ENCODE measurements around the gene LPP.

LPP gene

GRCh38 chr3:188470508-188471130, 316.7 kb downstream of the LPP start:
- no peak for DNase-seq (ENCODE audit: low read depth)
- H3K4me3 ChIP-seq (ENCODE audit: low read depth, low read length): no peak overlapping the region

GRCh38 chr3:188471723-188472122, 317.8 kb downstream of the LPP start:
- no peak for DNase-seq (ENCODE audit: low read depth)
- no peak overlapping the region for H3K4me3 ChIP-seq (ENCODE audit: low read depth, low read length)

GRCh38 chr3:188472336-188472735, 318.4 kb downstream of the LPP start:
- H3K4me3 ChIP-seq (ENCODE audit: low read depth, low read length): no peak overlapping the region
- DNase-seq (ENCODE audit: low read depth): peak; percentile 14

DNA sequence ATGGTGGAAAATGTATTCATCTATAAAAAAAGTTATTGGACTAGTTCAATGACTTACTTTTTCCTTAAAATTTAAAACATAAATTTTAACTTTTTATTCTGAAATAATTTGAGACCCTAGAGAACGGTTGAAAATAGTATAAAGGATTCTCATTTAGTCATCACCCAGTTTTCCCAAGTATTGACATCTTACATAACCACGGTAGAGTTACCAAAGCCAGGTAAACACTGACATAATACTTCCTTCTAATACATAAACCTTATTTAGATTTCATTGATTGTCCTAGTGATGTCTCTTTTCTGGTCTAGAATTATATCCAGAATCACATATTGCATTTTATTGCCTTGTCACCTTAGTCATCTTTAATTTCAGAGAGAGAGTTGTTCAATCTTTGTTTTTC, 319.1 kb downstream of the LPP start:
- DNase-seq (ENCODE audit: low read depth): no peak
- H3K4me3 ChIP-seq (ENCODE audit: low read depth, low read length): no peak overlapping the region

DNA sequence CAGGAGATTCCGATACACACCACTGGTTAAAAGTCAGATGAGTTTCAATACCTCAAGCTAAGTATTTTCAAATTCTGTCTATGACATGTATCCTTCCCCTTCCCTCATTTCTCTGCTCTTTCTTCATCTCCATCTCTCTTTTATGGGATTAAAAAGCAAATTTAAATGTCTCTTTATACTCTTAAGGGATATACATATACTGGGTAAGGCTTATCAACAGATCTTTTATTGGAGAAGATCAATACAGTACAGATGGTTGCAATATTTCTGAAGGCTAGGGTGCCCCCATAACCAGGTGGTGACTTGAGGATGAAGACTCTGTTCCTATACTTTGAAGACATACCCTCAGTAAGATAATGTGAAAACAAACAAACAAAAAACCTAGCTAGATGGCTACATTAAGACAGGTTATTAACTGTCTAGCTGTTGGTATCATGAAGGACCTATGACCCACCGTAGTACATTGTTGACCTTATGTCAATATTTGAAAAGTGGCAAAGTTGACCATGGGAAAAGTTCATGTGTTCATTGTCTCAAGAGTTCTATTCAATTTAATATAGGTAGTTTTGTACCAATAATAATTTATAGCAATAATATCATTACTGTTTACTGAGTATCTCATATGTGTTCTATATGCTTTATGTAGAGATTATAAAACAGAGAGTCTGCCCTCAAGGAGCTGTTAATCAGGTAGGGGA, 319.8 kb downstream of the LPP start:
- no peak overlapping the region for H3K4me3 ChIP-seq (ENCODE audit: low read depth, low read length)
- DNase-seq (ENCODE audit: low read depth): no peak

GRCh38 chr3:188476935-188477334, 323.0 kb downstream of the LPP start:
- no peak for DNase-seq (ENCODE audit: low read depth)
- H3K4me3 ChIP-seq (ENCODE audit: low read depth, low read length): no peak overlapping the region

DNA sequence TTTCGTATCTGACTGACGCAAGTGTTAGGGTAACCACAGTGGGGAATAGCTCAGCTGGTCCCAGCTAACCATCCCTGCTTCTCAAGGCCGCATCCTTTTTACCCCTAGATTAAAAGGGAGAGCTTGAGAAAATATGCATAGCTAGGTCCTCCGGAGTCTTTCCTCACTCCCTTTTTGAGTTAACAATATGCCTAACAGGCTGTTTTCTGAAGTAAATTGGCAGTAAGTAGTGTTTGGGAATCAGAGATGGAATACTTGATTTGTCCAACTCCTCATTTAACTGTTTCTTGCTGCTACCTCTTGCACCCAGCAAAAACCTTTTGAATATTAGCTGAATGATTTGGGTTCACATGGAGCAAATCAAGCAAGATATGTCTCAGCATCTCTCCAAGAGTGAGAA, 326.1 kb downstream of the LPP start:
- no peak overlapping the region for H3K4me3 ChIP-seq (ENCODE audit: low read depth, low read length)
- no peak for DNase-seq (ENCODE audit: low read depth)

DNA sequence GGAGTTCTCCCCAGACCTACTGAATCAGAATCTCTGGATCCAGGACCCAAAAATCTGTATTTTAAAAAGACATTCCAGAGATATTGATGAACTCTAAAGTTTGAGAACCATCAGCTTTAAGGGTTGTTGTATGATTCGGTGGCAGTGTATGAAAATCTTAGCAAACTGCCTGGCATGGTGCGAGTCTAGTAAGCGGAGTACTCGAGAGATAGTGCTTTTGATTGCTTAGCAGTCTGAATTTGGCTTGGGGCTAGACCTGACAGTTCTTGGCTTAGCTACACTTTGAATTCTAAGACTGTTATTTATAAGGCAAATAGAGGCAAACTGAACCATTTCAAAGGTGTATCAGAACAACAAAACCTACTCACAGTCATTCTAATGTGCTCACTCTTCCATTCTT, 329.0 kb downstream of the LPP start:
- DNase-seq (ENCODE audit: low read depth): no peak
- H3K4me3 ChIP-seq (ENCODE audit: low read depth, low read length): no peak overlapping the region

GRCh38 chr3:188486126-188486525, 332.2 kb downstream of the LPP start:
- peak; percentile 52 for DNase-seq (ENCODE audit: low read depth)
- no peak overlapping the region for H3K4me3 ChIP-seq (ENCODE audit: low read depth, low read length)

DNA sequence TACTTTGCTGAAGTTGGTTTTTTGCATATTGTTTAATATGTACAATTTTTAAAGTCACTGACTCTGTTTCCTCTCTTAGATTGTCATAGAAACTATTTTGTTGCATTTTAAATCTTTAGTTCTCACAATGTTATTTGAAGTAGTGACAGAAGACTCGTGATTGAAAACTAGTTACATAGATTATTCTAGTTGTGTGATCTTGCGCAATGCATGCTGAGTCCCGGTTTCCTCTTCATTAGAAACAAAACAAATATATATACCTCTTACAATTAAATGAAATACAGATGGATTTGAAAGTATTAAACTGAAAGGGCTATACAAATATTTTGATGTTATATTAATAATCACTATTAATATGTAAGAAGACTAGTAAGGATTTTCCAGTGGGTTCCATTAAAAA, 333.0 kb downstream of the LPP start:
- no peak overlapping the region for H3K4me3 ChIP-seq (ENCODE audit: low read depth, low read length)
- DNase-seq (ENCODE audit: low read depth): no peak

GRCh38 chr3:188487652-188488051, 333.7 kb downstream of the LPP start:
- no peak for DNase-seq (ENCODE audit: low read depth)
- H3K4me3 ChIP-seq (ENCODE audit: low read depth, low read length): no peak overlapping the region

DNA sequence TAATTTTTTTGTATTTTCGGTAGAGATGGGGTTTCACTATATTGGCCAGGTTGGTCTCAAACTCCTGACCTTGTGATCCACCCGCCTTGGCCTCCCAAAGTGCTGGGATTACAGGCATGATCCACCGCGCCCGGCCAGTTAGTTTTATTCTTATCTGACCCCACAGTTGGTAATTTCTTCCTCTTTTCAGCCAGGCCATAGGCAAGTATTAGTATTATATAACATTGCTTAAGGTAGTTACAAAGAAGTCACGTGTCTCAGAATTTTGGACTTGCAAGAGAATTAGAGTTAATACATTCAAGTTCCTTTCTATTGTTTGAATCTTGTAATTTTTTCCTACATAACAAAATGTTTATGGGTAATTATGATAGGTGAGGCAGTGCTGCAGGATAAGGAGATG, 334.8 kb downstream of the LPP start:
- H3K4me3 ChIP-seq (ENCODE audit: low read depth, low read length): no peak overlapping the region
- no peak for DNase-seq (ENCODE audit: low read depth)

GRCh38 chr3:188489639-188490405, 335.9 kb downstream of the LPP start:
- DNase-seq (ENCODE audit: low read depth): peak; percentile 64
- H3K4me3 ChIP-seq (ENCODE audit: low read depth, low read length): no peak overlapping the region

GRCh38 chr3:188490416-188490815, 336.5 kb downstream of the LPP start:
- H3K4me3 ChIP-seq (ENCODE audit: low read depth, low read length): no peak overlapping the region
- DNase-seq (ENCODE audit: low read depth): no peak

DNA sequence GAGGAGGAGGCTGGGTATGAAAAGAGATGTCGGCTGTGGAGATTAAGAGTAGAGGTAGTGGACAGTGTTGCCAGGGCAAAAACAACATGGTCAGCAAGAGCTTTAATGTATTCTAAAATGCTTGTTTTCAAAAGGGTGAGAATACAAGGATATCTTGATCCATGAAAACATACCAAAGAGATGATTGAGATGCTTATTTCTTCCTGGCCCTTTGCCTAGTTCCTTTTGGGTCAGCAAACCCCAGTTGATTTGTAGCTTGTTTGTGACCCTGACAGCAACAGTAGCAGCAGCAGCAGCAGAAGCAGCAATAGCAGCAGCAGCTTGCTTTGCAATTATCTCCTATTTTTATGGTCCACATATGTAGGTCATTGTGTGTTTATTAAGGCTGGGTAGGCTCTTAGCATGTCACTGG, 337.3 kb downstream of the LPP start:
- H3K4me3 ChIP-seq (ENCODE audit: low read depth, low read length): no peak overlapping the region
- DNase-seq (ENCODE audit: low read depth): peak; percentile 85

DNA sequence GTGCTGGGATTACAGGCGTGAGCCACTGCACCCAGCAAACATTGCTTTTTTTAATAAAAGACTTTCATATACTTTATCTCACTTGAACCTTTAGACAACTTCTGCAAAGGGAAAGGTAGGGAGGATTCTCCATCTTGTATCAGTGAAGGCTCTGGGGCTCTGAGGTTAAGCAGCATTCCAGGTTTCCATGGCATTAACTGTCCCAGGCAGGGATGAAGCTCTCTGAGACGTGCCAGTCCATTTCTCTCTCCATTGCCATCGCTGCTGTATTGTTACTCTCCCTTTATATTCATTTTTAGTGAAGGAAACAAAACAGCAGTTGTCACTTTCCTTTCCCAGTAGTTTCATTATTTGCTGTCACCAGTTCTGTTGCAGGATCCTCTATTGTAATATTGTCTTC, 342.4 kb downstream of the LPP start:
- no peak for DNase-seq (ENCODE audit: low read depth)
- no peak overlapping the region for H3K4me3 ChIP-seq (ENCODE audit: low read depth, low read length)

DNA sequence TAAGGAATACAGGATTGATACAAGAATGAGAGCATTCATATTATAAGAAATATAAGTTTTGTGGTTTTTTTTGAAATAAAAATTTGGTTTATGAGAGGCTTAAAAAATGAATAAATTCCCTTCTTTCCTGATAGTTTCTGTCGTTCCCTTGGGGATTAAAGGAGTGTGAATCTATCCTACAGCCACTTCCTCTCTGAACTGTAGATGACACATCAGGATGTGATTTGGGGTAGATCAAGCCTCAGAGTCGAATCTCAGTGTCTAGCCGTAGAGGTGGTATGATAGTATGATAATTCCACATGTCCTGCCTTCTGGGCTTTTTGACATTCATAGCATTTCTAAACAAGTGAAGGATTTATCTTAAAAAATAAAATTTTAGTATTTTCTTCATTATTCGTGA, 343.1 kb downstream of the LPP start:
- H3K4me3 ChIP-seq (ENCODE audit: low read depth, low read length): no peak overlapping the region
- no peak for DNase-seq (ENCODE audit: low read depth)

DNA sequence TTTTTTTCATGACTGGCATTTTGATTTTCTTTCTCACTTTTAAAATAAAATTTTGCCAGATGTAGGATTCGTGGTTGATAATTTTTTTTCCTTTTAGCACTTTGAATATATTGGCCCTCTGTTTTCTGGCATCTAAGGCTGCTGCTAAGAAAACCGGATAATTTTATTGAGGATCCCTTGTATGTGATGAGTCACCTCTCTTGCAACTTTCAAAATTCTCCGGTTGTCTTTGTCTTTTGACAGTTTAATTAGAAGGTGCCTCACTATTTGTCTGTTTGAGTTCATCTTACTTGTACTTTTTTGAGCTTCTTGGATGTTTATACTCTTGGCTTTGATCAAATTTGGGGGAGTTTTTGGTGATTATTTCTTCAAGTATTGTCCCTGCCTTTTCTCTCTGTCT, 349.7 kb downstream of the LPP start:
- no peak for DNase-seq (ENCODE audit: low read depth)
- H3K4me3 ChIP-seq (ENCODE audit: low read depth, low read length): no peak overlapping the region

DNA sequence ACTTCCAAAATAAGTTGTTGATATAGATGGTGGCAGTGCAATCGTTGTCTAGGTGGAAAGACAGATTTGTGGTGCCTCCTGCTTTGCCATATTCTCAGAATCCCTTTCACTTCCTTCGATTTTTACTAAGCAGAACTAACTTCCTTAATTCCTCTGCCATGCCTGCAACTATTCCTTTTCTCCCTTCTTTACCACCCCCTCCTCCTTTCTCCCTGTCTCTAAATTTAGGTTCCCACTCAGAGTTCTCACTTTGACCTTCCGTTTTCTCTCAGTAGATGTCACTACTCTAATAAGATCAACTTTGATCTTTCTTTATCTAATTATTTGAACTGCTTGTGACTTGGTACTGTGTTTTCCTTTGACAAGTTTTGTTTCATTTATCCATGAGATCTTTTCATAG, 351.2 kb downstream of the LPP start:
- H3K4me3 ChIP-seq (ENCODE audit: low read depth, low read length): no peak overlapping the region
- DNase-seq (ENCODE audit: low read depth): no peak

- DNase-seq (ENCODE audit: low read depth): no peak
- no peak overlapping the region for H3K4me3 ChIP-seq (ENCODE audit: low read depth, low read length)
Measured at GRCh38 chr3:188505911-188506310, 352.0 kb downstream of the LPP start.

DNA sequence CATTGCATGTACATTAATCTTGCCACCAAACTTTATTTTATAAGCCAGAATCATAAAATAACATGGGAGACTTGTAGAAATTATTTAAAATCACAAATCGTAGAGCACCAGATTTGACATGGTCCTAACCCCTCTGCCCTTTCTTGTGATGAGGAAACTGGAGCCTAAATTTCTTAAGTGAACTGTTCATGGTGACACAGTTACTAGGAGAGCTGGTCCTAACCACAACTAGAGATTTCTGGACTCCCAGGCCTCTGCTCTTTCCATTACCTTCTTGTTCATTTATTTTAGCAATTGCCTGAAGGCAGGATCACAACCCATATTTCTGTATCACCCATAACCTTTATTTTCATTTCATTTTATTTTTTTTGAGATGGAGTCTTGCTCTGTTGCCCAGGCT, 352.5 kb downstream of the LPP start:
- no peak for DNase-seq (ENCODE audit: low read depth)
- H3K4me3 ChIP-seq (ENCODE audit: low read depth, low read length): no peak overlapping the region

Data from skeletal muscle cell (primary cell).